Adrenal gland (tissue), 5 donors: ENCODE measurements around the gene PPOX.

Experiments used
- POLR2A ChIP-seq, 2 donors: fragments of 450-650 bp; IDR thresholded peaks; one replicate each; pipeline ENCODE4 v1.6.1; 2017; ENCODE audit warnings: antibody characterized with exemption in 2 of 2, mild to moderate bottlenecking in 2 of 2, moderate library complexity in 1 of 2
- TF ChIP-seq, protein P1 (sequence below), 6 experiments: fragments of 450-650 bp in 4 of 6; fragments of 200-600 bp in 2 of 6; sonication (generic) in 1 of 6; IDR thresholded peaks; 1 replicate in 5 of 6; 2 replicates in 1 of 6; pipeline versions ENCODE4 v1.5.1 to v1.8.0; 2016 to 2021; ENCODE audit warnings: antibody characterized with exemption in 6 of 6, mild to moderate bottlenecking in 2 of 6, moderate library complexity in 1 of 6
- donor health status: DM: no; HTN: no; CAD: no.

DNA sequence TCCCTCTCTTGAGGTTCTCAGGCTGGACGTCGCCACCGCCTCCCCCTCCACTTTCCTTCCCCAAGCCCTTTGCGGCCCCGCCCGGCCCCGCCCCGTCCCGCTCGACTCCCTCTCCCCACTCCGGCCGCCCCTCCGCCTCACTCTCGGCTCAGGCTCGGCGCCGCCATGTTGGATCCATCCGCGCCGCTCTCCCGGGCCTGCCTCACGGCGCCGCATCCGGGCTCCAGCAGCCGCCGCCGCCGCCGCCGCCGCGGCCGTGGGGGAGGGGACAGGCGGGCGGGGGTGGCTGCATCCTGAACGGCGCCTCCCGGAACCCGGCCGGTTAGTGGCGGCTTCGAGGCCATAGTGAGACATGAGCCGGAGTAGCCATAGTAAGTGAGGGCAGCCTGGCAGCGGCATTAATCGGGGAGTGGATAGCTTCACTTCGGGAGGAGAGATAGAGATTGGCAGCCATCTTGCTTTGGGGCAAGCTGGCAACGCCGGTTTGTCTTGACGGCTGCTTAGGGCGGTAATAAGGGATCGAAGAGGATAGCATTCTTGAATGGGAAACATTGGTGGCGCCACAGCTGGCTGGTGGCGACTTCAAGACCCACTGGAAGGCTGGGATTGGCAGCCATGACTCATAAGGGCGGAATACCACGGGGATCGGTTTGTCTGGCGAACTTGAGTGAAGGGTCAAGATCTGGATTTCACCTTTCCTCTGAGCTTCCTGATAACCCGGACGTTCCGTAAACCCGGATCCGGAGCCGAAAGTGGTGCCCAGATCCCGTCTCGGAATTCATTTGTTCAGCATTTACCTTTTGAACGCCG, 33.6 kb upstream of the PPOX start, which contains the start of gene DEDD:
- TF ChIP-seq, protein P1, sequence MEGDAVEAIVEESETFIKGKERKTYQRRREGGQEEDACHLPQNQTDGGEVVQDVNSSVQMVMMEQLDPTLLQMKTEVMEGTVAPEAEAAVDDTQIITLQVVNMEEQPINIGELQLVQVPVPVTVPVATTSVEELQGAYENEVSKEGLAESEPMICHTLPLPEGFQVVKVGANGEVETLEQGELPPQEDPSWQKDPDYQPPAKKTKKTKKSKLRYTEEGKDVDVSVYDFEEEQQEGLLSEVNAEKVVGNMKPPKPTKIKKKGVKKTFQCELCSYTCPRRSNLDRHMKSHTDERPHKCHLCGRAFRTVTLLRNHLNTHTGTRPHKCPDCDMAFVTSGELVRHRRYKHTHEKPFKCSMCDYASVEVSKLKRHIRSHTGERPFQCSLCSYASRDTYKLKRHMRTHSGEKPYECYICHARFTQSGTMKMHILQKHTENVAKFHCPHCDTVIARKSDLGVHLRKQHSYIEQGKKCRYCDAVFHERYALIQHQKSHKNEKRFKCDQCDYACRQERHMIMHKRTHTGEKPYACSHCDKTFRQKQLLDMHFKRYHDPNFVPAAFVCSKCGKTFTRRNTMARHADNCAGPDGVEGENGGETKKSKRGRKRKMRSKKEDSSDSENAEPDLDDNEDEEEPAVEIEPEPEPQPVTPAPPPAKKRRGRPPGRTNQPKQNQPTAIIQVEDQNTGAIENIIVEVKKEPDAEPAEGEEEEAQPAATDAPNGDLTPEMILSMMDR (IDR thresholded peaks at IDR 0.05), result peak in 1 of 6 experiments; percentile 4
- peak in 1 of 2 donors; percentile 64 for TF ChIP-seq POLR2A (IDR thresholded peaks at IDR 0.05)
